ENCODE results near the gene MARK4. TPM values are rescaled to one million over a fixed set of nuclear protein-coding genes. Genes with fewer than 3 reads are reported as not detected.
"Not testable (repeated sequence)": the region's sequence is repeated elsewhere in the genome, so short reads cannot be mapped to it uniquely, and the experiment has no call there.

Gene MARK4
- total RNA-seq, 5 donors from 2014 or later (not counting 1 experiment from before 2014, with no cell fraction given): 28.0 to 34.8 (median 29.9) TPM

- Histone ChIP-seq H3K4me3 (ENCODE audit: control insufficient read depth in 1 of 2, extremely low read depth in 1 of 2, low read length in 1 of 2) (no peak overlapping the region), H3K27ac (ENCODE audit: low read length) (no peak overlapping the region), H3K36me3 (ENCODE audit: control insufficient read depth in 2 of 2, extremely low read depth in 1 of 2, insufficient read depth in 1 of 2, low read length in 1 of 2) (no peaks in the 10 kb centered on the region), H3K27me3 (replicated peaks in 1 of 2; ENCODE audit: control insufficient read depth in 2 of 2, extremely low read depth in 1 of 2, insufficient read depth in 2 of 2, low read length in 1 of 2) (peaks cover 0 to 37% of the 10 kb centered on the region in 2 experiments), H3K9me3 (no peaks in the 10 kb centered on the region), H3K4me1 (ENCODE audit: control insufficient read depth in 1 of 2, extremely low read depth in 1 of 2, insufficient read depth in 2 of 2, low read length in 2 of 2) (peaks cover 0 to 5% of the 10 kb centered on the region in 2 experiments)
- H3K36me3 Mint-ChIP-seq: no peaks in the 10 kb centered on the region
- ChIA-PET CTCF (interaction anchor here in 1 of 2 donors (0.6 kb wide), 1 partner anchor 67 kb away, joined by 5 read pairs; no protein-coding TSS in a partner anchor), POLR2A (interaction anchor here in 1 of 2 donors (0.6 kb wide), 2 partner anchors 10 to 209 kb away, joined by 3 to 4 read pairs; no protein-coding TSS in a partner anchor)
- DNase-seq (no peak), ATAC-seq (replicated peaks in 1 of 4) (no peak)
- H3K4me3 Mint-ChIP-seq: no peak overlapping the region
- no peaks in the 10 kb centered on the region for H3K9me3 Mint-ChIP-seq
- peaks cover 3 to 6% (median 3%) of the 10 kb centered on the region in 3 donors for H3K4me1 Mint-ChIP-seq
- H3K27me3 Mint-ChIP-seq: peaks cover 10 to 11% of the 10 kb centered on the region in 2 donors
- H3K27ac Mint-ChIP-seq: no peak overlapping the region
- 85% methylated on average over 3 of the region's 10 CpGs for WGBS (ENCODE audit: insufficient coverage)
These were observed 82.7 kb downstream of the MARK4 start for GRCh38 chr19:45333609-45334303.

GRCh38 chr19:45334881-45335280, 83.8 kb downstream of the MARK4 start:
- H3K36me3 ChIP-seq (ENCODE audit: control insufficient read depth in 2 of 2, extremely low read depth in 1 of 2, insufficient read depth in 1 of 2, low read length in 1 of 2); ATAC-seq (replicated peaks in 1 of 4); CTCF ChIA-PET; H3K9me3 ChIP-seq; H3K4me1 ChIP-seq (ENCODE audit: control insufficient read depth in 1 of 2, extremely low read depth in 1 of 2, insufficient read depth in 2 of 2, low read length in 2 of 2); H3K4me3 Mint-ChIP-seq; H3K9me3 Mint-ChIP-seq; H3K36me3 Mint-ChIP-seq; DNase-seq; POLR2A ChIA-PET; H3K4me1 Mint-ChIP-seq; H3K27ac ChIP-seq (ENCODE audit: low read length); H3K4me3 ChIP-seq (ENCODE audit: control insufficient read depth in 1 of 2, extremely low read depth in 1 of 2, low read length in 1 of 2); H3K27ac Mint-ChIP-seq: not testable (repeated sequence)
- H3K27me3 ChIP-seq (replicated peaks in 1 of 2; ENCODE audit: control insufficient read depth in 2 of 2, extremely low read depth in 1 of 2, insufficient read depth in 2 of 2, low read length in 1 of 2): peaks cover 0 to 46% of the 10 kb centered on the region in 2 experiments
- H3K27me3 Mint-ChIP-seq: peaks cover 17 to 19% of the 10 kb centered on the region in 2 donors
- WGBS (ENCODE audit: insufficient coverage): 100% methylated on average over 2 of the region's 4 CpGs

DNA sequence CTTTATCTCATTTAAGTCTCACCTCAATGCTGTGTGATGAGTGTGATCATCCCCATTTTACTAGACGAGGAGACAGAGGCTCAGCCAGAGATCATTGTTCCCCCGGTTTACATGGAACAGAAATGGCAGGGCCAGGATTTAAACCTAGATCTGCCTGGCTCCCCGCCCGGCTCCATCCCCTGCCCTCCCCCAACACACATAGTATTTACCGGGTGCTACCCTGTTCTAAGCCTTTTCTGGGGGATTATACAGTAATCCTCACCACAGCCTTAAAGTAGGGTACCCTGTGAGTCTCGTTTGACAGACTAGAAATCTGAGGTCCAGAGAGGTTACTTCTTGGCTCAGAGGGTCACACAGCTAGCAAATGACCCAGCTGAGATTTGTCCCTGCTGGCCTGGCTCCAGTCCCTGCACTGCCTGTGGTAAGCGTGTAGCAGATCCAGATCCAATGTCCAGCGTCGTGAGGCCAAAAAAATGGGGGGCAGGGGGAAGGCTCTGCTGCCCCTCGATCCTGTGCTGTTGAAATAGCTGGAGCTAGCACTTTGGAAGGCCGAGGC, 85.7 kb downstream of the MARK4 start:
- CTCF ChIA-PET: interaction anchor here in 1 of 2 donors (0.7 kb wide), 1 partner anchor 1676 kb away, joined by 3 read pairs; no protein-coding TSS in a partner anchor
- H3K4me3 Mint-ChIP-seq: no peak overlapping the region
- POLR2A ChIA-PET: interaction anchor here in 1 of 2 donors (0.7 kb wide), 1 partner anchor 136 kb away, joined by 10 read pairs; no protein-coding TSS in a partner anchor

DNA sequence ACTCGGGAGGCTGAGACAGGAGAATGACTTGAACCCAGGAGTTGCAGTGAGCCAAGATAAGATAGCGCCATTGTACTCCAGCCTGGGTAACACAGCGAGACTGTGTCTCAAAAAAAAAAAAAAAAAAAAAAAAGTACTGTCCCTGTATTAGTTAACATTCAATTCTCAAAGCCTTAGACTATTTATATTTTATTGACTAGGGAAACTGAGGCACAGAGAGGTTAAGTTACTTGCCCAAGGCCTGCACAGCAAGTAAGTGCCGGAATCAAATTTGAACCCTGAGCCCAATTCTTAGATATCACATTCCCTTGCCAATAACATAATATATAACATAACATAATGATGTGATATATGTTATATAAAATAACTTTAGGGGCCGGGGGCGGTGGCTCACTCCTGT, 88.6 kb downstream of the MARK4 start:
- Mint-ChIP-seq H3K4me1 (peaks cover 6 to 16% (median 8%) of the 10 kb centered on the region in 3 donors), H3K4me3 (peak overlapping the region in 2 of 3 donors; percentile 41 to 79)
- POLR2A ChIA-PET: no interaction called here

More for the DNA sequence above, 85.7 kb downstream of the MARK4 start:
- peaks cover 22 to 24% of the 10 kb centered on the region in 2 donors for H3K27me3 Mint-ChIP-seq
- Histone ChIP-seq H3K36me3 (ENCODE audit: control insufficient read depth in 2 of 2, extremely low read depth in 1 of 2, insufficient read depth in 1 of 2, low read length in 1 of 2) (no peaks in the 10 kb centered on the region), H3K27me3 (replicated peaks in 1 of 2; ENCODE audit: control insufficient read depth in 2 of 2, extremely low read depth in 1 of 2, insufficient read depth in 2 of 2, low read length in 1 of 2) (peaks cover 6 to 56% of the 10 kb centered on the region in 2 experiments), H3K4me3 (ENCODE audit: control insufficient read depth in 1 of 2, extremely low read depth in 1 of 2, low read length in 1 of 2) (no peak overlapping the region), H3K4me1 (ENCODE audit: control insufficient read depth in 1 of 2, extremely low read depth in 1 of 2, insufficient read depth in 2 of 2, low read length in 2 of 2) (peaks cover 0 to 14% of the 10 kb centered on the region in 2 experiments), H3K27ac (ENCODE audit: low read length) (no peak overlapping the region), H3K9me3 (no peaks in the 10 kb centered on the region)
- no peaks in the 10 kb centered on the region for H3K9me3 Mint-ChIP-seq
- WGBS (ENCODE audit: insufficient coverage): 72% methylated on average over 4 of the region's 11 CpGs
- DNase-seq (no peak), ATAC-seq (replicated peaks in 1 of 4) (no peak)
- no peaks in the 10 kb centered on the region for H3K36me3 Mint-ChIP-seq
- peaks cover 6 to 16% (median 8%) of the 10 kb centered on the region in 3 donors for H3K4me1 Mint-ChIP-seq
- H3K27ac Mint-ChIP-seq: no peak overlapping the region

GRCh38 chr19:45340232-45340898, 89.3 kb downstream of the MARK4 start, which contains the start of gene KLC3:
Gene KLC3 (plus strand): TSS chr19:45340750. CDS start chr19:45345542, 4,792 bp downstream.
- H3K27ac ChIP-seq (ENCODE audit: low read length): no peak within 1 kb of the TSS
- H3K4me3 ChIP-seq (ENCODE audit: control insufficient read depth in 1 of 2, extremely low read depth in 1 of 2, low read length in 1 of 2): peak within 1 kb of the TSS in 1 of 2 donors; percentile 12
- no peaks in the 10 kb centered on the region for H3K9me3 ChIP-seq
- H3K36me3 Mint-ChIP-seq: no peaks in the 10 kb centered on the region
- ATAC-seq (replicated peaks in 1 of 4) (peak; percentile 22 to 72 (median 41)), DNase-seq (peak in 17 of 35 experiments; percentile 8 to 58 (median 25))
- H3K27me3 ChIP-seq (replicated peaks in 1 of 2; ENCODE audit: control insufficient read depth in 2 of 2, extremely low read depth in 1 of 2, insufficient read depth in 2 of 2, low read length in 1 of 2): peaks cover 8 to 80% of the 10 kb centered on the region in 2 experiments
- ChIA-PET POLR2A (no interaction called here), CTCF (no interaction called here)
- peak within 1 kb of the TSS; percentile 41 to 79 (median 53) for H3K4me3 Mint-ChIP-seq
- peaks cover 6 to 16% (median 8%) of the 10 kb centered on the region in 3 donors for H3K4me1 Mint-ChIP-seq
- H3K4me1 ChIP-seq (ENCODE audit: control insufficient read depth in 1 of 2, extremely low read depth in 1 of 2, insufficient read depth in 2 of 2, low read length in 2 of 2): peaks cover 0 to 14% of the 10 kb centered on the region in 2 experiments
- no peaks in the 10 kb centered on the region for H3K36me3 ChIP-seq (ENCODE audit: control insufficient read depth in 2 of 2, extremely low read depth in 1 of 2, insufficient read depth in 1 of 2, low read length in 1 of 2)
- H3K27me3 Mint-ChIP-seq: peaks cover 30 to 40% of the 10 kb centered on the region in 2 donors
- 7% methylated on average over 33 of the region's 50 CpGs for WGBS (ENCODE audit: insufficient coverage)
- no peaks in the 10 kb centered on the region for H3K9me3 Mint-ChIP-seq
- no peak within 1 kb of the TSS for H3K27ac Mint-ChIP-seq

More for the DNA sequence above, 88.6 kb downstream of the MARK4 start:
- DNase-seq (no peak), ATAC-seq (replicated peaks in 1 of 4) (no peak)
- no peaks in the 10 kb centered on the region for H3K9me3 ChIP-seq
- H3K4me3 ChIP-seq (ENCODE audit: control insufficient read depth in 1 of 2, extremely low read depth in 1 of 2, low read length in 1 of 2): no peak overlapping the region
- H3K36me3 ChIP-seq (ENCODE audit: control insufficient read depth in 2 of 2, extremely low read depth in 1 of 2, insufficient read depth in 1 of 2, low read length in 1 of 2): no peaks in the 10 kb centered on the region
- H3K36me3 Mint-ChIP-seq: no peaks in the 10 kb centered on the region
- H3K4me1 ChIP-seq (ENCODE audit: control insufficient read depth in 1 of 2, extremely low read depth in 1 of 2, insufficient read depth in 2 of 2, low read length in 2 of 2): peaks cover 0 to 14% of the 10 kb centered on the region in 2 experiments
- no peaks in the 10 kb centered on the region for H3K9me3 Mint-ChIP-seq
- peaks cover 8 to 73% of the 10 kb centered on the region in 2 experiments for H3K27me3 ChIP-seq (replicated peaks in 1 of 2; ENCODE audit: control insufficient read depth in 2 of 2, extremely low read depth in 1 of 2, insufficient read depth in 2 of 2, low read length in 1 of 2)
- H3K27me3 Mint-ChIP-seq: peaks cover 25 to 36% of the 10 kb centered on the region in 2 donors
- 83% methylated on average over 1 of the region's 6 CpGs for WGBS (ENCODE audit: insufficient coverage)
- CTCF ChIA-PET: interaction anchor here in 1 of 2 donors (0.7 kb wide), 1 partner anchor 159 kb away, joined by 3 read pairs; no protein-coding TSS in a partner anchor
- no peak overlapping the region for H3K27ac ChIP-seq (ENCODE audit: low read length)
- H3K27ac Mint-ChIP-seq: no peak overlapping the region

DNA sequence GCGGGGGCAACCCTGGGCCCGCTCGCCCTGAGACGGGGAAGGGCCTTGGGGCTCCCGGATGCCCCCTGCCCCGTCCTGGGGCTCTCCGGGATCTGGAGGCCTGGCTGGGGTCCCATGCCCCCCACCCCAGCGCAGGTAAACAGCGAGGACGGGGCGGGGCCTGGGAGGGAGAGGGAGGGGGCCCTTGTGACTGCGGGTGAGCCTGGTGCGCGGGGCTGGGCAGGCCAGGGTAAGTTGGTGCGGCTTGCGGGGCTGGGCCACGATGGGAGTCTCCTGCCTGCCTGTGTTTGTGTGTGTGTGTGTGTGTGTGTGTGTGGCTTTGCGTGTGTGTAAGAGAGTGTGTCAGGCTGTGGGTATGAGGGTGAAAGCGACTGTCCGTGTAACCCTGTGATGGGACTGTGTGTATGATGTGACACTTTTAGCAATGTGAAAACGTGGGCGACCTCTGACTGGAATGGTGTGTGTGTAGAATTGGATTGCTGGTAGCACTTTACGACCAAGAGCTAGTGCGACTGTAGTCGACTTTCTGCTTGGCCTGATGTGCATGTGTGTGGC, 89.9 kb downstream of the MARK4 start:
- H3K4me1 Mint-ChIP-seq: peaks cover 6 to 16% (median 8%) of the 10 kb centered on the region in 3 donors
- H3K27ac ChIP-seq (ENCODE audit: low read length): no peak overlapping the region
- no peaks in the 10 kb centered on the region for H3K36me3 ChIP-seq (ENCODE audit: control insufficient read depth in 2 of 2, extremely low read depth in 1 of 2, insufficient read depth in 1 of 2, low read length in 1 of 2)
- H3K36me3 Mint-ChIP-seq: no peaks in the 10 kb centered on the region
- WGBS (ENCODE audit: insufficient coverage): 25% methylated on average over 22 of the region's 25 CpGs
- ATAC-seq (replicated peaks in 1 of 4): peak; percentile 13 to 41 (median 18)
- H3K9me3 ChIP-seq: no peaks in the 10 kb centered on the region
- peaks cover 33 to 44% of the 10 kb centered on the region in 2 donors for H3K27me3 Mint-ChIP-seq
- H3K27me3 ChIP-seq (replicated peaks in 1 of 2; ENCODE audit: control insufficient read depth in 2 of 2, extremely low read depth in 1 of 2, insufficient read depth in 2 of 2, low read length in 1 of 2): peaks cover 8 to 86% of the 10 kb centered on the region in 2 experiments
- no peak overlapping the region for H3K4me3 Mint-ChIP-seq
- H3K9me3 Mint-ChIP-seq: no peaks in the 10 kb centered on the region
- CTCF ChIA-PET: no interaction called here
- peak in 4 of 35 experiments; percentile 8 to 14 (median 8) for DNase-seq
- peaks cover 0 to 14% of the 10 kb centered on the region in 2 experiments for H3K4me1 ChIP-seq (ENCODE audit: control insufficient read depth in 1 of 2, extremely low read depth in 1 of 2, insufficient read depth in 2 of 2, low read length in 2 of 2)
- H3K27ac Mint-ChIP-seq: no peak overlapping the region
- H3K4me3 ChIP-seq (ENCODE audit: control insufficient read depth in 1 of 2, extremely low read depth in 1 of 2, low read length in 1 of 2): peak overlapping the region in 1 of 2 donors; percentile 12
- POLR2A ChIA-PET: no interaction called here
